Lower leg skin (tissue), 3 donors: ENCODE data around the gene SEC14L1.

Source experiments
- POLR2A ChIP-seq, 2 donors: fragments of 450-650 bp; IDR thresholded peaks; one replicate each; pipeline ENCODE4 v1.6.1; 2016 to 2017; ENCODE audit warnings: antibody characterized with exemption in 2 of 2, mild to moderate bottlenecking in 1 of 2, moderate library complexity in 1 of 2
- TF ChIP-seq, protein P1 (sequence below), 3 donors: fragments of 450-650 bp; IDR thresholded peaks; one replicate each; pipeline ENCODE4 v1.5.1; 2016; ENCODE audit warnings: antibody characterized with exemption in 3 of 3, mild to moderate bottlenecking in 3 of 3, moderate library complexity in 2 of 3

- TF ChIP-seq POLR2A (IDR thresholded peaks at IDR 0.05), result no peak
- TF ChIP-seq, protein P1, sequence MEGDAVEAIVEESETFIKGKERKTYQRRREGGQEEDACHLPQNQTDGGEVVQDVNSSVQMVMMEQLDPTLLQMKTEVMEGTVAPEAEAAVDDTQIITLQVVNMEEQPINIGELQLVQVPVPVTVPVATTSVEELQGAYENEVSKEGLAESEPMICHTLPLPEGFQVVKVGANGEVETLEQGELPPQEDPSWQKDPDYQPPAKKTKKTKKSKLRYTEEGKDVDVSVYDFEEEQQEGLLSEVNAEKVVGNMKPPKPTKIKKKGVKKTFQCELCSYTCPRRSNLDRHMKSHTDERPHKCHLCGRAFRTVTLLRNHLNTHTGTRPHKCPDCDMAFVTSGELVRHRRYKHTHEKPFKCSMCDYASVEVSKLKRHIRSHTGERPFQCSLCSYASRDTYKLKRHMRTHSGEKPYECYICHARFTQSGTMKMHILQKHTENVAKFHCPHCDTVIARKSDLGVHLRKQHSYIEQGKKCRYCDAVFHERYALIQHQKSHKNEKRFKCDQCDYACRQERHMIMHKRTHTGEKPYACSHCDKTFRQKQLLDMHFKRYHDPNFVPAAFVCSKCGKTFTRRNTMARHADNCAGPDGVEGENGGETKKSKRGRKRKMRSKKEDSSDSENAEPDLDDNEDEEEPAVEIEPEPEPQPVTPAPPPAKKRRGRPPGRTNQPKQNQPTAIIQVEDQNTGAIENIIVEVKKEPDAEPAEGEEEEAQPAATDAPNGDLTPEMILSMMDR (IDR thresholded peaks at IDR 0.05), result no peak
Observed at GRCh38 chr17:77160875-77161530, 20.2 kb downstream of the SEC14L1 start.
